Choroid plexus epithelial cell (primary cell): ENCODE measurements around the gene SNRPB.

Experiments used
- DNase-seq: peaks from one replicate; pipeline ENCODE4 v3.0.0-alpha.2; 2010; ENCODE audit warnings: low read depth
- H3K4me3 ChIP-seq: 2 replicates; pipeline ENCODE4 v1.5.1; 2011; ENCODE audit warnings: low read depth, mild to moderate bottlenecking, control low read depth, low read length, moderate library complexity
- CTCF ChIP-seq: conservative IDR thresholded peaks from 2 replicates; pipeline ENCODE4 v1.5.1; 2011; ENCODE audit warnings: low read depth, mild to moderate bottlenecking, control low read depth, inconsistent platforms, low read length, moderate library complexity

Gene SNRPB

GRCh38 chr20:2451939-2452732, 18.5 kb downstream of the SNRPB start:
- DNase-seq = peak; percentile 87
- TF ChIP-seq CTCF = peak; percentile 96
- no peak overlapping the region for H3K4me3 ChIP-seq

GRCh38 chr20:2451422-2451821, 19.2 kb downstream of the SNRPB start:
- TF ChIP-seq CTCF = no peak
- DNase-seq = no peak
- no peak overlapping the region for H3K4me3 ChIP-seq

- no peak for DNase-seq
- no peak overlapping the region for H3K4me3 ChIP-seq
- TF ChIP-seq CTCF = no peak
These were observed 21.2 kb downstream of the SNRPB start for GRCh38 chr20:2449386-2449785.

GRCh38 chr20:2446845-2447244, 23.7 kb downstream of the SNRPB start:
- no peak overlapping the region for H3K4me3 ChIP-seq
- no peak for DNase-seq
- TF ChIP-seq CTCF = no peak

GRCh38 chr20:2431185-2431584, 39.4 kb downstream of the SNRPB start:
- no peak for DNase-seq
- no peak for TF ChIP-seq CTCF
- H3K4me3 ChIP-seq = no peak overlapping the region

GRCh38 chr20:2430538-2430937, 40.1 kb downstream of the SNRPB start:
- H3K4me3 ChIP-seq = no peak overlapping the region
- TF ChIP-seq CTCF = no peak
- DNase-seq = no peak

- TF ChIP-seq CTCF = no peak
- DNase-seq = no peak
- H3K4me3 ChIP-seq = no peak overlapping the region
These were observed 41.5 kb downstream of the SNRPB start for GRCh38 chr20:2429051-2429450.
